Endothelial cell of umbilical vein (primary cell): ENCODE results near the gene ATP2B2. TPM values are rescaled to one million over a fixed set of nuclear protein-coding genes. Genes with fewer than 3 reads are reported as not detected.

Experiments used
- BruUV-seq: library from RNA; stranded (reverse); fragments of 400-500 nt; replicated peaks from 2 replicates; lab custom pipeline; 2021; lab: Mats Ljungman, UMichigan
- CTCF ChIA-PET: fragments of 300-600, 350-600 bp; sonication (Branson Sonifier 250); formaldehyde crosslinking; loops from one replicate; lab custom pipeline; 2021; ENCODE audit warnings: antibody characterized with exemption, inconsistent platforms; lab: Charles Lee
- POLR2A ChIA-PET: fragments of 300-600, 350-600 bp; sonication (Branson Sonifier 250); formaldehyde crosslinking; loops from one replicate; lab custom pipeline; 2021; ENCODE audit warnings: antibody characterized with exemption, inconsistent platforms; lab: Charles Lee
- DNase-seq: peaks from one replicate; pipeline ENCODE4 v3.0.0-alpha.2; 2011; ENCODE audit warnings: low read depth, low spot score
- FAIRE-seq: peaks from 2 replicates; lab custom pipeline; 2011; peaks lifted over from hg19 to GRCh38; lab: Jason Lieb, UNC
- H2AFZ ChIP-seq: 2 replicates; pipeline ENCODE4 v1.6.0; 2012; ENCODE audit warnings: low read depth, low read length, control low read depth, inconsistent platforms
- H3K27ac ChIP-seq: 2 replicates; pipeline ENCODE4 v1.5.1; 2011; ENCODE audit warnings: low read depth, mild to moderate bottlenecking, control low read depth, low read length, moderate library complexity; ENCODE audit not compliant: insufficient read depth
- H3K27me3 ChIP-seq, 2 experiments: 2 replicates each; pipeline versions ENCODE4 v1.6.0 to v1.6.1; 2011; ENCODE audit warnings: low read length in 2 of 2, mixed read lengths in 1 of 2; ENCODE audit not compliant: control insufficient read depth in 2 of 2, insufficient read depth in 2 of 2
- H3K36me3 ChIP-seq, 2 experiments: 2 replicates in 1 of 2; 3 replicates in 1 of 2; pipeline ENCODE4 v1.5.1; 2011; ENCODE audit warnings: low read length in 2 of 2, mild to moderate bottlenecking in 1 of 2, moderate library complexity in 1 of 2; ENCODE audit not compliant: control insufficient read depth in 2 of 2, insufficient read depth in 2 of 2; ENCODE audit errors: extremely low read depth in 1 of 2
- H3K4me1 ChIP-seq: 3 replicates; pipeline ENCODE4 v1.5.1; 2011; ENCODE audit warnings: mild to moderate bottlenecking, low read length; ENCODE audit not compliant: control insufficient read depth, insufficient read depth; ENCODE audit errors: extremely low read depth
- H3K4me2 ChIP-seq: 2 replicates; pipeline ENCODE4 v1.6.1; 2011; ENCODE audit warnings: low read length, control low read depth, mixed read lengths; ENCODE audit not compliant: insufficient read depth
- H3K4me3 ChIP-seq, 3 experiments: fragments of 200-600 bp in 1 of 3; sonication (generic), shearing (Covaris generic) in 1 of 3; replicated peaks in 1 of 3; 2 replicates each; pipeline ENCODE4 v1.5.1; 2011 to 2016; ENCODE audit warnings: control low read depth in 3 of 3, low read length in 3 of 3, mild to moderate bottlenecking in 2 of 3, inconsistent platforms in 1 of 3, low read depth in 1 of 3, moderate library complexity in 1 of 3; ENCODE audit not compliant: insufficient read depth in 1 of 3
- H3K79me2 ChIP-seq: 2 replicates; pipeline ENCODE4 v1.6.0; 2012; ENCODE audit warnings: low read length, inconsistent platforms; ENCODE audit not compliant: control insufficient read depth, insufficient read depth
- H3K9ac ChIP-seq: replicated peaks from 2 replicates; pipeline ENCODE3; 2011; ENCODE audit warnings: low read length, control low read depth; ENCODE audit not compliant: insufficient read depth; ENCODE audit errors: extremely low read depth
- H3K9me1 ChIP-seq: replicated peaks from 3 replicates; pipeline ENCODE4 v1.6.0; 2011; ENCODE audit warnings: mild to moderate bottlenecking, low read length; ENCODE audit not compliant: control insufficient read depth, insufficient read depth; ENCODE audit errors: extremely low read depth
- H3K9me3 ChIP-seq: replicated peaks from 2 replicates; pipeline ENCODE4 v1.5.1; 2012; ENCODE audit warnings: low read length, inconsistent platforms; ENCODE audit not compliant: control insufficient read depth, insufficient read depth
- H4K20me1 ChIP-seq: replicated peaks from 2 replicates; pipeline ENCODE3; 2011; ENCODE audit warnings: mild to moderate bottlenecking, low read length; ENCODE audit not compliant: control insufficient read depth, insufficient read depth; ENCODE audit errors: extremely low read depth
- EZH2 ChIP-seq: IDR thresholded peaks from 2 replicates; pipeline ENCODE4 v1.6.1; 2012; ENCODE audit warnings: borderline replicate concordance, low read depth, mild to moderate bottlenecking, moderate library complexity, low read length, inconsistent platforms; ENCODE audit not compliant: severe bottlenecking
- FOS ChIP-seq: IDR thresholded peaks from 2 replicates; pipeline ENCODE4 v1.6.1; 2011; ENCODE audit warnings: mild to moderate bottlenecking, low read length, moderate library complexity, borderline replicate concordance; ENCODE audit not compliant: insufficient read depth
- GATA2 ChIP-seq: IDR thresholded peaks from 2 replicates; pipeline ENCODE4 v1.7.0; 2011; ENCODE audit warnings: low read depth, mild to moderate bottlenecking, moderate library complexity, mixed read lengths, low read length; ENCODE audit not compliant: insufficient read length, insufficient read depth
- JUN ChIP-seq: IDR thresholded peaks from 2 replicates; pipeline ENCODE4 v1.6.1; 2011; ENCODE audit warnings: borderline replicate concordance, low read depth; ENCODE audit not compliant: insufficient read length, insufficient read depth
- MYC ChIP-seq: IDR thresholded peaks from one replicate; pipeline ENCODE4 v1.6.1; 2011; ENCODE audit warnings: mild to moderate bottlenecking, low read depth, low read length
- POLR2A ChIP-seq: IDR thresholded peaks from 2 replicates; pipeline ENCODE4 v1.6.1; 2012; ENCODE audit warnings: low read depth, mild to moderate bottlenecking, control low read depth, low read length
- POLR2AphosphoS5 ChIP-seq: IDR thresholded peaks from 2 replicates; pipeline ENCODE4 v1.6.1; 2012; ENCODE audit warnings: low read depth, mild to moderate bottlenecking, control low read depth, low read length, moderate library complexity; ENCODE audit not compliant: insufficient read depth
- dilution Hi-C: fragments of 300-500 bp; cut with MboI; formaldehyde crosslinking; loops from one replicate; pipeline ENCODE4 v1.15.0; 2019; ENCODE audit warnings: low sequenced_read_pairs; ENCODE audit not compliant: extremely low pct_ligation_motif_present
- intact Hi-C: fragments of 100-400 bp; cut with micrococcal nuclease; formaldehyde crosslinking; loops from one replicate; pipeline ENCODE4 v1.10.0; 2022
- polyA plus RNA-seq, 4 experiments: library from polyadenylated mRNA; depleted of rRNA in 3 of 4; stranded (reverse) in 3 of 4; unstranded in 1 of 4; fragments of >200 nt; gene quantifications; 2 replicates each; pipeline versions ENCODE4 v1.2.1 to v1.2.3, GENCODE V29; 2011 to 2012; ENCODE audit warnings: missing spikeins in 1 of 4
- total RNA-seq: library from RNA; stranded (reverse); gene quantifications from 2 replicates; pipeline ENCODE4 v1.2.3, GENCODE V29; 2021
- TF ChIP-seq, protein P1 (sequence below), 2 donors: IDR thresholded peaks; 1 replicate in 1 of 2; 2 replicates in 1 of 2; pipeline ENCODE4 v1.5.1; 2011; ENCODE audit warnings: low read length in 2 of 2, mild to moderate bottlenecking in 2 of 2, moderate library complexity in 2 of 2, control low read depth in 1 of 2, inconsistent platforms in 1 of 2, low read depth in 1 of 2; ENCODE audit not compliant: insufficient read depth in 1 of 2; ENCODE audit errors: extremely low read depth in 1 of 2
- TF ChIP-seq, protein P2 (sequence below): IDR thresholded peaks from 2 replicates; pipeline ENCODE4 v1.6.1; 2011; ENCODE audit not compliant: insufficient read depth, insufficient read length

The ATP2B2 gene
- total and polyA plus RNA-seq, 2 donors (not counting 3 experiments of a cell fraction or from before 2014, with no cell fraction given), result not detected

DNA sequence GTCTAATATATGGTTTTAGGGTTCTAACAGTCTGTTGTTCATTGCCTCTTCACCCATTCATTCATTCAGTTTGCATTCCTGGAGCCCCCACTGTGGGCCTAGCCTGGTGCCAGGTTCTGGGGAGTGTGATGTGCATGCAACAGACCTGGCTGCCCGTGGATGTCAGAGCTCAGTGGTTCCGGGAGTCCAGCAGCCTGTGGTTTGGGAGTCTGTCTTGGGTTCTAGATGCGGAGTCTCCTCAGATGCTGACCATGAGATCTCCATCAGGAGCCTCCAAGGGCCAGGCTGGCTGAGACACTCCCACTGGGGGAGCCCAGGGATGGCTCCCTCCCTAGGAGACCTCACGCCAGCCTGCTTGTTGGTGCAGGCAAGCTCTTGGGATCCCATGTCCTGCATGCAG is 92.3 kb downstream of the ATP2B2 start:
- Histone ChIP-seq H3K79me2 (no peaks in the 10 kb centered on the region), H3K4me3 (no peak overlapping the region), H3K36me3 (no peaks in the 10 kb centered on the region), H3K27ac (no peak overlapping the region), H3K9ac (no peak overlapping the region), H3K27me3 (no peaks in the 10 kb centered on the region), H3K4me1 (no peaks in the 10 kb centered on the region), H4K20me1 (no peaks in the 10 kb centered on the region), H3K9me3 (no peaks in the 10 kb centered on the region), H3K4me2 (no peak overlapping the region), H3K9me1 (no peaks in the 10 kb centered on the region), H2AFZ (no peak overlapping the region)
- POLR2A ChIA-PET, result no interaction called here
- dilution Hi-C loops (no loop called here), intact Hi-C loops (no loop called here)
- no TSS peak for BruUV-seq
- FAIRE-seq (no peak), DNase-seq (no peak)
- no peak for TF ChIP-seq MYC
- TF ChIP-seq, protein P1, sequence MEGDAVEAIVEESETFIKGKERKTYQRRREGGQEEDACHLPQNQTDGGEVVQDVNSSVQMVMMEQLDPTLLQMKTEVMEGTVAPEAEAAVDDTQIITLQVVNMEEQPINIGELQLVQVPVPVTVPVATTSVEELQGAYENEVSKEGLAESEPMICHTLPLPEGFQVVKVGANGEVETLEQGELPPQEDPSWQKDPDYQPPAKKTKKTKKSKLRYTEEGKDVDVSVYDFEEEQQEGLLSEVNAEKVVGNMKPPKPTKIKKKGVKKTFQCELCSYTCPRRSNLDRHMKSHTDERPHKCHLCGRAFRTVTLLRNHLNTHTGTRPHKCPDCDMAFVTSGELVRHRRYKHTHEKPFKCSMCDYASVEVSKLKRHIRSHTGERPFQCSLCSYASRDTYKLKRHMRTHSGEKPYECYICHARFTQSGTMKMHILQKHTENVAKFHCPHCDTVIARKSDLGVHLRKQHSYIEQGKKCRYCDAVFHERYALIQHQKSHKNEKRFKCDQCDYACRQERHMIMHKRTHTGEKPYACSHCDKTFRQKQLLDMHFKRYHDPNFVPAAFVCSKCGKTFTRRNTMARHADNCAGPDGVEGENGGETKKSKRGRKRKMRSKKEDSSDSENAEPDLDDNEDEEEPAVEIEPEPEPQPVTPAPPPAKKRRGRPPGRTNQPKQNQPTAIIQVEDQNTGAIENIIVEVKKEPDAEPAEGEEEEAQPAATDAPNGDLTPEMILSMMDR (IDR thresholded peaks at IDR 0.05; ENCODE audit: extremely low read depth in 1 of 2, insufficient read depth in 1 of 2, low read depth in 1 of 2, low read length in 2 of 2), result no peak
- no peak for TF ChIP-seq FOS
- CTCF ChIA-PET, result no interaction called here

DNA sequence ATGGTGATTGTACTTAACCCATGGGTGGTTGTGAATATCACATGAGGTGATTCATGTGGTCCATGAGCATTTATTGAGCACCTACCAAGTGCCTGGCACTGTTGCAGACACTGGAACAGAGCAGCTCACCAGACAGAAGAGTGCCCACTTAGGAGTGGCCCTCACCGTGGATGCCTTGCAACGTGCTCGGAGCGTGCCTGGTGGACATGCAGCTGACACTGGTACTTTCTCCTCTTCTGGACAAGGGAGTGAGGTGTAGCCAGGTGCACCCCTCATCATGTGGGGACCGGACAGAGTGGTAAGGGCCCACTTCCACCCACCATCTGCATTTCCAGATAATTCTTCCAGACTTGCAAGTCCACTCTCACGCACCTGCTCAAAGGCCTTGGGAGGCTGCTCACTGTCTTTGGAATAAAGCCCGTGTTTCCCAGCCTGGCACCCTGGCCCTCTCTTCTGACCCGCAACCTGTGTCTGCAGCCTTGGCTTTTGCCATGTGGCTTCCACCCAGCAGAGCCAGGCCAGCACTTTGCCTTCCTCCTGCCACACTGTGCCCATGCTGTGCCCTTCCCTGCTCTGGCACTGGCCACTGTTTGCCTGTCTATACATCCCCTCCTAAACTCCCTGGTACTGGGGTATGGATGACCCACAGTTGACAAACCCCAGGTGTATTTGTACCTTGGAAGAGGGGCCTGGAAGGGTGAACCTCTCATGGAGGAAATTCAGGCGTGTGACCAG is 93.6 kb downstream of the ATP2B2 start:
- DNase-seq (no peak), FAIRE-seq (no peak)
- Histone ChIP-seq H3K9ac (no peak overlapping the region), H3K9me3 (no peaks in the 10 kb centered on the region), H3K4me3 (no peak overlapping the region), H2AFZ (no peak overlapping the region), H3K79me2 (no peaks in the 10 kb centered on the region), H3K36me3 (no peaks in the 10 kb centered on the region), H3K27me3 (no peaks in the 10 kb centered on the region), H3K4me2 (no peak overlapping the region), H3K4me1 (no peaks in the 10 kb centered on the region), H4K20me1 (no peaks in the 10 kb centered on the region), H3K27ac (no peak overlapping the region), H3K9me1 (no peaks in the 10 kb centered on the region)
- TF ChIP-seq, protein P2, sequence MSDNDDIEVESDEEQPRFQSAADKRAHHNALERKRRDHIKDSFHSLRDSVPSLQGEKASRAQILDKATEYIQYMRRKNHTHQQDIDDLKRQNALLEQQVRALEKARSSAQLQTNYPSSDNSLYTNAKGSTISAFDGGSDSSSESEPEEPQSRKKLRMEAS, result no peak
- TF ChIP-seq EZH2 (no peak), MYC (no peak), GATA2 (no peak), POLR2AphosphoS5 (no peak), FOS (no peak), POLR2A (no peak), JUN (no peak)
- TF ChIP-seq, protein P1 (IDR thresholded peaks at IDR 0.05; ENCODE audit: extremely low read depth in 1 of 2, insufficient read depth in 1 of 2, low read depth in 1 of 2, low read length in 2 of 2), result no peak
- CTCF ChIA-PET, result no interaction called here
- dilution Hi-C loops (no loop called here), intact Hi-C loops (no loop called here)
- no TSS peak for BruUV-seq
- POLR2A ChIA-PET, result no interaction called here
